HepG2 (cell line): Measurements from ENCODE around the gene MEG3. TPM values are rescaled to one million over a fixed set of nuclear protein-coding genes. Genes with fewer than 3 reads are reported as not detected.

Experiments used
- ATAC-seq: fragments of 200-7000 bp; cut with Tn5 transposase; 3 replicates; pipeline ENCODE4 v1.9.1; 2020; ENCODE audit warnings: mild to moderate bottlenecking, moderate library complexity
- BruUV-seq: library from RNA; stranded (reverse); fragments of 400-500 nt; replicated peaks from 2 replicates; lab custom pipeline; 2021; lab: Mats Ljungman, UMichigan
- CTCF ChIA-PET: fragments of 300-600 bp; formaldehyde crosslinking; extraction: SDS; loops from one replicate; lab custom pipeline; 2021; ENCODE audit warnings: low total read pairs, inconsistent platforms, low intra/inter-chr PET ratio; lab: Yijun Ruan, JAX
- POLR2A ChIA-PET: fragments of 350-600 bp; sonication (Branson Sonifier 250); formaldehyde crosslinking; loops from one replicate; lab custom pipeline; 2020; ENCODE audit warnings: antibody characterized with exemption, inconsistent platforms; lab: Yijun Ruan, JAX
- DNase-seq: peaks from one replicate; pipeline ENCODE4 v3.0.0-alpha.2; 2015; ENCODE audit warnings: low spot score
- FAIRE-seq: peaks from 3 replicates; lab custom pipeline; 2011; peaks lifted over from hg19 to GRCh38; lab: Jason Lieb, UNC
- H2AFZ ChIP-seq: one replicate; pipeline ENCODE4 v1.6.1; 2011; ENCODE audit warnings: low read length, inconsistent platforms
- H3K27ac ChIP-seq: fragments of 300-600 bp; 3 replicates; pipeline ENCODE4 v1.8.0; 2011; ENCODE audit warnings: mixed run types, mild to moderate bottlenecking, mixed read lengths, low read length, inconsistent platforms; ENCODE audit not compliant: insufficient read depth; ENCODE audit errors: extremely low read length
- H3K27me3 ChIP-seq, 2 experiments: fragments of 200-600 bp in 1 of 2; 2 replicates in 1 of 2; 3 replicates in 1 of 2; pipeline versions ENCODE4 v1.6.0 to v1.8.0; 2011; ENCODE audit warnings: low read length in 2 of 2, mild to moderate bottlenecking in 2 of 2, moderate library complexity in 2 of 2, inconsistent platforms in 1 of 2; ENCODE audit not compliant: insufficient read depth in 2 of 2, control insufficient read depth in 1 of 2
- H3K36me3 ChIP-seq, 2 experiments: fragments of 200-600 bp in 1 of 2; replicated peaks in 1 of 2; 2 replicates in 1 of 2; 3 replicates in 1 of 2; pipeline versions ENCODE4 v1.5.1 to v1.8.0; 2011; ENCODE audit warnings: low read length in 2 of 2, inconsistent platforms in 1 of 2; ENCODE audit not compliant: insufficient read depth in 2 of 2, control insufficient read depth in 1 of 2
- H3K4me1 ChIP-seq: 2 replicates; pipeline ENCODE4 v1.5.1; 2012; ENCODE audit warnings: low read length, inconsistent platforms; ENCODE audit not compliant: insufficient read depth
- H3K4me2 ChIP-seq: 2 replicates; pipeline ENCODE4 v1.6.0; 2011; ENCODE audit warnings: low read depth, low read length, inconsistent platforms
- H3K4me3 ChIP-seq, 3 experiments: fragments of 200-600 bp in 1 of 3; sonication (generic), shearing (Covaris generic) in 1 of 3; replicated peaks in 1 of 3; 2 replicates each; pipeline ENCODE4 v1.5.1; 2011 to 2016; ENCODE audit warnings: low read length in 3 of 3, inconsistent platforms in 2 of 3, low read depth in 2 of 3, mild to moderate bottlenecking in 2 of 3, control low read depth in 1 of 3, mixed read lengths in 1 of 3; ENCODE audit not compliant: insufficient read depth in 1 of 3
- H3K79me2 ChIP-seq: one replicate; pipeline ENCODE4 v1.6.1; 2011; ENCODE audit warnings: low read length, inconsistent platforms; ENCODE audit not compliant: insufficient read depth
- H3K9ac ChIP-seq: 2 replicates; pipeline ENCODE4 v1.6.0; 2011; ENCODE audit warnings: mild to moderate bottlenecking, low read depth, low read length, inconsistent platforms; ENCODE audit not compliant: insufficient read depth
- H3K9me3 ChIP-seq: 2 replicates; pipeline ENCODE4 v1.5.1; 2012; ENCODE audit warnings: mild to moderate bottlenecking, low read length
- H4K20me1 ChIP-seq: 2 replicates; pipeline ENCODE4 v1.6.0; 2011; ENCODE audit warnings: inconsistent platforms, mild to moderate bottlenecking, low read length, moderate library complexity; ENCODE audit not compliant: insufficient read depth
- BORCS8-MEF2B ChIP-seq: sonication (generic); formaldehyde crosslinking; IDR thresholded peaks from 2 replicates; pipeline ENCODE4 v1.8.0; 2022; ENCODE audit warnings: mild to moderate bottlenecking, missing genetic modification reagents
- ISL2 ChIP-seq: sonication (generic); formaldehyde crosslinking; IDR thresholded peaks from 2 replicates; pipeline ENCODE4 v1.5.0; 2020; ENCODE audit warnings: missing genetic modification reagents
- KDM2A ChIP-seq: sonication (generic); formaldehyde crosslinking; IDR thresholded peaks from 2 replicates; pipeline ENCODE4 v1.4.0; 2020; ENCODE audit warnings: low read depth, missing genetic modification reagents, borderline replicate concordance
- MTA1 ChIP-seq: sonication (generic); formaldehyde crosslinking; IDR thresholded peaks from 2 replicates; pipeline ENCODE4 v1.4.0; 2020; ENCODE audit warnings: missing genetic modification reagents, mild to moderate bottlenecking, borderline replicate concordance
- NCOA1 ChIP-seq: sonication (generic); formaldehyde crosslinking; IDR thresholded peaks from 2 replicates; pipeline ENCODE4 v1.9.0; 2021; ENCODE audit warnings: missing genetic modification reagents
- RBFOX2 ChIP-seq: fragments of 200-400 bp; formaldehyde crosslinking; IDR thresholded peaks from 2 replicates; pipeline ENCODE4 v1.6.1; 2017; ENCODE audit warnings: low read depth, mild to moderate bottlenecking, low read length
- RFXAP ChIP-seq: sonication (generic); formaldehyde crosslinking; IDR thresholded peaks from 2 replicates; pipeline ENCODE4 v1.4.0; 2020; ENCODE audit warnings: missing genetic modification reagents, borderline replicate concordance
- SNAI1 ChIP-seq: sonication (generic); formaldehyde crosslinking; IDR thresholded peaks from 2 replicates; pipeline ENCODE4 v1.5.0; 2020; ENCODE audit warnings: mild to moderate bottlenecking, missing genetic modification reagents, borderline replicate concordance
- SNAPC4 ChIP-seq: sonication (generic); formaldehyde crosslinking; IDR thresholded peaks from 2 replicates; pipeline ENCODE4 v1.4.0; 2020; ENCODE audit warnings: mild to moderate bottlenecking, missing genetic modification reagents
- SOX5 ChIP-seq: IDR thresholded peaks from 2 replicates; pipeline ENCODE4 v1.6.1; 2016; ENCODE audit warnings: borderline replicate concordance
- TP53 ChIP-seq: sonication (generic); formaldehyde crosslinking; conservative IDR thresholded peaks from 2 replicates; pipeline ENCODE4 v1.4.0; 2020; ENCODE audit warnings: missing genetic modification reagents
- ZMYM2 ChIP-seq: sonication (generic); formaldehyde crosslinking; IDR thresholded peaks from 2 replicates; pipeline ENCODE4 v1.8.0; 2022; ENCODE audit warnings: mild to moderate bottlenecking, missing genetic modification reagents
- ZNF362 ChIP-seq: sonication (generic); formaldehyde crosslinking; IDR thresholded peaks from 2 replicates; pipeline ENCODE4 v1.4.0; 2020; ENCODE audit warnings: missing genetic modification reagents, mild to moderate bottlenecking, borderline replicate concordance
- ZSCAN29 ChIP-seq: sonication (generic); formaldehyde crosslinking; conservative IDR thresholded peaks from 2 replicates; pipeline ENCODE4 v1.4.0; 2020; ENCODE audit warnings: mild to moderate bottlenecking, missing genetic modification reagents
- WGBS: methylation state at CpG from one replicate; pipeline ENCODE4 v1.1.6; 2017; ENCODE audit warnings: low lambda C conversion rate; 5-methylcytosine and 5-hydroxymethylcytosine counted together
- in situ Hi-C: cut with HindIII; loops from 2 replicates; pipeline ENCODE4 v1.10.0; 2017; ENCODE audit warnings: low pct_unique_long_range_greater_than_20kb; ENCODE audit not compliant: extremely low pct_ligation_motif_present
- intact Hi-C: fragments of 100-400 bp; cut with micrococcal nuclease; formaldehyde crosslinking; loops from one replicate; pipeline ENCODE4 v1.10.0; 2022; ENCODE audit not compliant: unreplicated experiment
- polyA plus RNA-seq, 8 experiments: library from polyadenylated mRNA; depleted of rRNA in 3 of 8; stranded (reverse) in 7 of 8; unstranded in 1 of 8; fragments of >200 nt; fragmentation: Illumina TruSeq in 4 of 8; extraction: Trizol in 4 of 8; gene quantifications; 2 replicates each; pipeline versions ENCODE4 v1.2.1 to v1.2.3, GENCODE V29; 2011 to 2016; ENCODE audit warnings: low read depth in 4 of 8, missing spikeins in 1 of 8, mixed read lengths in 1 of 8; ENCODE audit not compliant: insufficient read depth in 1 of 8
- total RNA-seq, 5 experiments: library from RNA; depleted of rRNA; stranded (reverse); fragments of >200 nt; fragmentation: Illumina TruSeq; extraction: Trizol; gene quantifications; 2 replicates each; pipeline ENCODE4 v1.2.3, GENCODE V29; 2016; ENCODE audit warnings: low read depth in 1 of 5

Gene MEG3
- total and polyA plus RNA-seq, 2 of the 13 experiments (the other 11 are each of a cell fraction or from before 2014, with no cell fraction given) = 0.17 TPM; not detected in 1

GRCh38 chr14:100826391-100827100 lies 628 bp downstream of the MEG3 start:
- in situ Hi-C loops = no loop called here
- Histone ChIP-seq H3K9me3 (peaks cover 4% of the 10 kb centered on the region; the same call in 1 of the 2 replicates), H3K4me3 (no peak overlapping the region), H3K79me2 (no peaks in the 10 kb centered on the region), H4K20me1 (no peaks in the 10 kb centered on the region), H3K4me1 (peaks cover 46% of the 10 kb centered on the region), H3K4me2 (no peak overlapping the region), H2AFZ (no peak overlapping the region), H3K27ac (no peak overlapping the region), H3K9ac (no peak overlapping the region), H3K27me3 (no peaks in the 10 kb centered on the region), H3K36me3 (no peaks in the 10 kb centered on the region)
- no peak for DNase-seq
- ChIA-PET CTCF (no interaction called here), POLR2A (no interaction called here)
- 96% methylated on average over 27 of the region's 27 CpGs for WGBS
- intact Hi-C loops = no loop called here
- BruUV-seq = no TSS peak
- ATAC-seq = no peak
- no peak for FAIRE-seq
- TF ChIP-seq ZNF362 (CRISPR knock-in tag) (no peak), TP53 (CRISPR knock-in tag) (no peak), SOX5 (no peak), BORCS8-MEF2B (CRISPR knock-in tag) (no peak), KDM2A (no peak), SNAI1 (CRISPR knock-in tag) (no peak), NCOA1 (CRISPR knock-in tag) (no peak), MTA1 (CRISPR knock-in tag) (no peak), ISL2 (CRISPR knock-in tag) (no peak), SNAPC4 (CRISPR knock-in tag) (no peak), ZSCAN29 (CRISPR knock-in tag) (no peak), RBFOX2 (no peak), RFXAP (CRISPR knock-in tag) (no peak), ZMYM2 (CRISPR knock-in tag) (no peak)
